H9 (cell line): ENCODE measurements around the gene NR3C2. TPM values are rescaled to one million over a fixed set of nuclear protein-coding genes. Genes with fewer than 3 reads are reported as not detected.

Source experiments
- DNase-seq: peaks from one replicate; pipeline ENCODE4 v3.0.0-alpha.2; 2017
- H2AFZ ChIP-seq: one replicate; pipeline ENCODE4 v1.6.1; 2013; ENCODE audit warnings: mild to moderate bottlenecking, low read length, control low read depth, moderate library complexity
- H2AK5ac ChIP-seq: 2 replicates; pipeline ENCODE4 v1.6.1; 2013; ENCODE audit warnings: low read length, control low read depth, mixed read lengths; ENCODE audit not compliant: insufficient read length
- H2BK120ac ChIP-seq: one replicate; pipeline ENCODE4 v1.6.1; 2013; ENCODE audit warnings: low read depth, mild to moderate bottlenecking, low read length, control low read depth, inconsistent platforms; ENCODE audit not compliant: poor library complexity, severe bottlenecking
- H2BK12ac ChIP-seq: 2 replicates; pipeline ENCODE4 v1.6.1; 2013; ENCODE audit warnings: low read length, control low read depth, mixed read lengths, low read depth; ENCODE audit not compliant: insufficient read length
- H2BK15ac ChIP-seq: 2 replicates; pipeline ENCODE4 v1.6.1; 2013; ENCODE audit warnings: low read depth, low read length, control low read depth
- H2BK20ac ChIP-seq: one replicate; pipeline ENCODE4 v1.6.1; 2013; ENCODE audit warnings: low read depth, mild to moderate bottlenecking, low read length, control low read depth, inconsistent platforms; ENCODE audit not compliant: poor library complexity, severe bottlenecking
- H2BK5ac ChIP-seq: 2 replicates; pipeline ENCODE4 v1.6.1; 2013; ENCODE audit warnings: low read length, control low read depth, mixed read lengths; ENCODE audit not compliant: insufficient read length
- H3K14ac ChIP-seq: 2 replicates; pipeline ENCODE4 v1.6.1; 2013; ENCODE audit warnings: low read length, control low read depth; ENCODE audit not compliant: insufficient read depth
- H3K18ac ChIP-seq: 2 replicates; pipeline ENCODE4 v1.6.1; 2013; ENCODE audit warnings: low read depth, mild to moderate bottlenecking, mixed read lengths, low read length, control low read depth; ENCODE audit not compliant: insufficient read length
- H3K23ac ChIP-seq: 2 replicates; pipeline ENCODE4 v1.6.1; 2013; ENCODE audit warnings: low read length, control low read depth, mixed read lengths, low read depth; ENCODE audit not compliant: insufficient read length
- H3K23me2 ChIP-seq: 2 replicates; pipeline ENCODE4 v1.6.1; 2013; ENCODE audit warnings: low read depth, mild to moderate bottlenecking, mixed read lengths, low read length, control low read depth; ENCODE audit not compliant: insufficient read length, poor library complexity, severe bottlenecking
- H3K27ac ChIP-seq: 2 replicates; pipeline ENCODE4 v1.5.1; 2013; ENCODE audit warnings: low read length, control low read depth, mixed read lengths, low read depth; ENCODE audit not compliant: insufficient read length
- H3K27me3 ChIP-seq: 2 replicates; pipeline ENCODE4 v1.6.1; 2013; ENCODE audit warnings: low read length, control low read depth, inconsistent platforms; ENCODE audit not compliant: insufficient read depth
- H3K4ac ChIP-seq: 2 replicates; pipeline ENCODE4 v1.6.1; 2013; ENCODE audit warnings: low read depth, mild to moderate bottlenecking, control low read depth, inconsistent platforms, low read length, moderate library complexity
- H3K4me1 ChIP-seq: 2 replicates; pipeline ENCODE4 v1.6.1; 2013; ENCODE audit warnings: low read length, control low read depth, inconsistent platforms; ENCODE audit not compliant: insufficient read depth
- H3K4me2 ChIP-seq: 2 replicates; pipeline ENCODE4 v1.6.1; 2013; ENCODE audit warnings: low read length, control low read depth, mixed read lengths; ENCODE audit not compliant: insufficient read length, insufficient read depth
- H3K56ac ChIP-seq: 2 replicates; pipeline ENCODE4 v1.6.1; 2013; ENCODE audit warnings: low read depth, mild to moderate bottlenecking, mixed read lengths, low read length, control low read depth; ENCODE audit not compliant: insufficient read length
- H3K79me1 ChIP-seq: 2 replicates; pipeline ENCODE4 v1.6.1; 2013; ENCODE audit warnings: low read depth, mild to moderate bottlenecking, moderate library complexity, low read length, control low read depth, inconsistent platforms; ENCODE audit not compliant: insufficient read depth, poor library complexity, severe bottlenecking
- H3K79me2 ChIP-seq: 2 replicates; pipeline ENCODE4 v1.6.1; 2013; ENCODE audit warnings: low read length, control low read depth, inconsistent platforms; ENCODE audit not compliant: insufficient read depth
- H3K9ac ChIP-seq: 2 replicates; pipeline ENCODE4 v1.6.1; 2013; ENCODE audit warnings: low read length, control low read depth, mixed read lengths; ENCODE audit not compliant: insufficient read length; ENCODE audit errors: extremely low read depth
- H3K9me3 ChIP-seq: one replicate; pipeline ENCODE4 v1.6.1; 2013; ENCODE audit warnings: low read depth, low read length, inconsistent platforms; ENCODE audit not compliant: control insufficient read depth
- H3T11ph ChIP-seq: one replicate; pipeline ENCODE4 v1.6.1; 2013; ENCODE audit warnings: mild to moderate bottlenecking, low read length, control low read depth, inconsistent platforms
- H4K20me1 ChIP-seq: one replicate; pipeline ENCODE4 v1.6.1; 2013; ENCODE audit not compliant: control insufficient read depth, insufficient read length, insufficient read depth
- H4K5ac ChIP-seq: 2 replicates; pipeline ENCODE4 v1.6.1; 2013; ENCODE audit warnings: low read depth, mild to moderate bottlenecking, mixed read lengths, low read length, control low read depth; ENCODE audit not compliant: insufficient read length
- H4K8ac ChIP-seq: replicated peaks from 2 replicates; pipeline ENCODE4 v1.6.1; 2013; ENCODE audit warnings: low read length, control low read depth, mixed read lengths, low read depth; ENCODE audit not compliant: insufficient read length
- H4K91ac ChIP-seq: 2 replicates; pipeline ENCODE4 v1.6.1; 2013; ENCODE audit warnings: low read depth, mild to moderate bottlenecking, moderate library complexity, mixed read lengths, low read length, control low read depth; ENCODE audit not compliant: insufficient read length
- H3K27ac Mint-ChIP-seq, 3 experiments: 2 replicates in 2 of 3; 3 replicates in 1 of 3; pipeline ENCODE4 v1.8.0; 2020 to 2021; ENCODE audit warnings: mixed read lengths in 3 of 3, mild to moderate bottlenecking in 1 of 3, moderate library complexity in 1 of 3
- H3K27me3 Mint-ChIP-seq: 2 replicates; pipeline ENCODE4 v1.8.0; 2021; ENCODE audit warnings: low read depth, mild to moderate bottlenecking, moderate library complexity, mixed read lengths
- H3K36me3 Mint-ChIP-seq, 3 experiments: 2 replicates in 2 of 3; 3 replicates in 1 of 3; pipeline ENCODE4 v1.8.0; 2020 to 2021; ENCODE audit warnings: low read depth in 3 of 3, mixed read lengths in 3 of 3; ENCODE audit not compliant: insufficient read depth in 1 of 3
- H3K4me1 Mint-ChIP-seq, 2 experiments: 2 replicates each; pipeline ENCODE4 v1.8.0; 2020; ENCODE audit warnings: mixed read lengths in 2 of 2
- H3K4me3 Mint-ChIP-seq, 2 experiments: 2 replicates in 1 of 2; 3 replicates in 1 of 2; pipeline ENCODE4 v1.8.0; 2020 to 2021; ENCODE audit warnings: mild to moderate bottlenecking in 2 of 2, mixed read lengths in 2 of 2, moderate library complexity in 1 of 2
- H3K9me3 Mint-ChIP-seq, 2 experiments: 2 replicates in 1 of 2; 3 replicates in 1 of 2; pipeline ENCODE4 v1.8.0; 2020; ENCODE audit warnings: mild to moderate bottlenecking in 2 of 2, mixed read lengths in 2 of 2, moderate library complexity in 1 of 2
- WGBS: extraction: QIAGEN DNeasy Blood & Tissue Kit; methylation state at CpG from one replicate; pipeline ENCODE4 v1.1.7; 2013; ENCODE audit warnings: missing lambda C conversion rate, low lambda C conversion rate, mixed read lengths; ENCODE audit not compliant: insufficient read length; ENCODE audit errors: extremely low coverage; 5-methylcytosine and 5-hydroxymethylcytosine counted together
- total RNA-seq: library from RNA; stranded (reverse); gene quantifications from 2 replicates; pipeline ENCODE4 v1.2.1, GENCODE V29; 2021
- TF ChIP-seq, protein P1 (sequence below): fragments of 200-600 bp; sonication (generic); conservative IDR thresholded peaks from 3 replicates; pipeline ENCODE4 v1.8.0; 2021; ENCODE audit warnings: antibody characterized with exemption, mild to moderate bottlenecking

NR3C2 gene
- total RNA-seq, 1 experiment from 2014 or later: 1.4 TPM

DNA sequence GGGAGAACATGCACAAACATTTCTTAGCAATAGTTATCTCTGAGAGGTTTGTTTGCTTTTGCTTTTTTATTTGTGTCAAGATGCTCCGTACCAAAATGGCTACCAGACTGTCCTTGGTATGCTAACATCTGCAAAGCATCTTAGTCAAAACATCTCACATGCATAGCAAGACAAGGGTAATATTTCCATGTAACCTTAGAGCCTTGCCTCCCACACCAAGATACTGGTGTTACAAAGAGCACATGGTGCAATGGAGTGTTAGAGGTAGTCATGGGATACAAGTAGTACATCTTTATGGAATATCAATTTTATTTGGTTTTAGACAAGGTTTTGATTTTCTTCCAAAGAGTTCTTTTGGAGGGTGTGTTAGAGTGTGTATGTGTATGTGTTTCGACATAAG, 109.7 kb downstream of the NR3C2 start:
- no peak overlapping the region for H2BK120ac ChIP-seq
- H2BK20ac ChIP-seq: no peak overlapping the region
- H3K9me3 Mint-ChIP-seq: no peaks in the 10 kb centered on the region; a peak in 1 of 5 replicates
- no peak overlapping the region for H3K4me3 Mint-ChIP-seq
- H2BK15ac ChIP-seq: no peak overlapping the region
- no peak overlapping the region for H3K23ac ChIP-seq
- no peak overlapping the region for H4K5ac ChIP-seq
- H3T11ph ChIP-seq: no peak overlapping the region
- peaks cover 3% of the 10 kb centered on the region; the same call in 1 of the 2 replicates for H3K4me1 ChIP-seq
- no peaks in the 10 kb centered on the region for H3K27me3 Mint-ChIP-seq
- H3K79me1 ChIP-seq: no peaks in the 10 kb centered on the region
- no peak overlapping the region for H3K56ac ChIP-seq
- peaks cover 16 to 20% of the 10 kb centered on the region in 2 experiments for H3K4me1 Mint-ChIP-seq
- no peak overlapping the region for H3K27ac ChIP-seq
- no peak overlapping the region for H4K91ac ChIP-seq
- no peak overlapping the region for H3K27ac Mint-ChIP-seq
- H3K14ac ChIP-seq: no peak overlapping the region
- TF ChIP-seq, protein P1, sequence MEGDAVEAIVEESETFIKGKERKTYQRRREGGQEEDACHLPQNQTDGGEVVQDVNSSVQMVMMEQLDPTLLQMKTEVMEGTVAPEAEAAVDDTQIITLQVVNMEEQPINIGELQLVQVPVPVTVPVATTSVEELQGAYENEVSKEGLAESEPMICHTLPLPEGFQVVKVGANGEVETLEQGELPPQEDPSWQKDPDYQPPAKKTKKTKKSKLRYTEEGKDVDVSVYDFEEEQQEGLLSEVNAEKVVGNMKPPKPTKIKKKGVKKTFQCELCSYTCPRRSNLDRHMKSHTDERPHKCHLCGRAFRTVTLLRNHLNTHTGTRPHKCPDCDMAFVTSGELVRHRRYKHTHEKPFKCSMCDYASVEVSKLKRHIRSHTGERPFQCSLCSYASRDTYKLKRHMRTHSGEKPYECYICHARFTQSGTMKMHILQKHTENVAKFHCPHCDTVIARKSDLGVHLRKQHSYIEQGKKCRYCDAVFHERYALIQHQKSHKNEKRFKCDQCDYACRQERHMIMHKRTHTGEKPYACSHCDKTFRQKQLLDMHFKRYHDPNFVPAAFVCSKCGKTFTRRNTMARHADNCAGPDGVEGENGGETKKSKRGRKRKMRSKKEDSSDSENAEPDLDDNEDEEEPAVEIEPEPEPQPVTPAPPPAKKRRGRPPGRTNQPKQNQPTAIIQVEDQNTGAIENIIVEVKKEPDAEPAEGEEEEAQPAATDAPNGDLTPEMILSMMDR: no peak
- H2BK12ac ChIP-seq: no peak overlapping the region
- H2BK5ac ChIP-seq: no peak overlapping the region
- H2AFZ ChIP-seq: no peak overlapping the region
- no peak overlapping the region for H4K8ac ChIP-seq
- no peaks in the 10 kb centered on the region for H3K27me3 ChIP-seq
- DNase-seq: no peak
- H3K79me2 ChIP-seq: no peaks in the 10 kb centered on the region
- H3K23me2 ChIP-seq: no peaks in the 10 kb centered on the region
- H3K4ac ChIP-seq: no peak overlapping the region
- H3K4me2 ChIP-seq: no peak overlapping the region
- H3K9me3 ChIP-seq: no peaks in the 10 kb centered on the region
- H3K36me3 Mint-ChIP-seq: no peaks in the 10 kb centered on the region; a peak in 1 of 7 replicates
- H2AK5ac ChIP-seq: no peak overlapping the region
- no peaks in the 10 kb centered on the region for H4K20me1 ChIP-seq
- no peak overlapping the region for H3K18ac ChIP-seq
- no CpG with 5 or more reads among the region's 2 CpGs for WGBS
- no peak overlapping the region for H3K9ac ChIP-seq
